Measurements from ENCODE around the gene GOLGA1.
A peak's percentile ranks its signal among the peaks of the same experiment; 100 is the strongest.
"Not testable (repeated sequence)": the region's sequence is repeated elsewhere in the genome, so short reads cannot be mapped to it uniquely, and the experiment has no call there.

The GOLGA1 gene

DNA sequence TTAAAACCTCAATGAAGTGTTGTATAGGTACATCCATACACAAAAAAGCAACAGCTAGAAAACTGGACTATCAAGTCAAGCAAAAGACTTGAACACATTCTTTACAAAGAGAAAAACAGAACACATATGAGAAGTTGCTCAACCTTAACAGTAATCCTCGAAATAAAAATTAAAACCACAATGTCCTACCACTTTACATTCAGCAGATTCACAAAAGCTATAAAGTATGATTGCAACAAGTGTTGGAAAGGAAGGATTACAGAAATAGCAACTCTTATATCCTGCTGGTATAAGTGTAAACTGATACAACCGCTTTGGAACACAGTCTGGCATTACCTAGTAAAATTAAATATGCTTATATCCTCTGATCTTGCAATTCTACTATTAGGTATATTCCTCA is 28.5 kb upstream of the GOLGA1 start:
- H3K27ac Mint-ChIP-seq, result no peak overlapping the region
- no peak overlapping the region for H3K4me3 Mint-ChIP-seq
- H3K27me3 Mint-ChIP-seq (ENCODE audit: low read depth, poor library complexity), result no peaks in the 10 kb centered on the region
- DNase-seq, result no peak
- TF ChIP-seq, protein P1, sequence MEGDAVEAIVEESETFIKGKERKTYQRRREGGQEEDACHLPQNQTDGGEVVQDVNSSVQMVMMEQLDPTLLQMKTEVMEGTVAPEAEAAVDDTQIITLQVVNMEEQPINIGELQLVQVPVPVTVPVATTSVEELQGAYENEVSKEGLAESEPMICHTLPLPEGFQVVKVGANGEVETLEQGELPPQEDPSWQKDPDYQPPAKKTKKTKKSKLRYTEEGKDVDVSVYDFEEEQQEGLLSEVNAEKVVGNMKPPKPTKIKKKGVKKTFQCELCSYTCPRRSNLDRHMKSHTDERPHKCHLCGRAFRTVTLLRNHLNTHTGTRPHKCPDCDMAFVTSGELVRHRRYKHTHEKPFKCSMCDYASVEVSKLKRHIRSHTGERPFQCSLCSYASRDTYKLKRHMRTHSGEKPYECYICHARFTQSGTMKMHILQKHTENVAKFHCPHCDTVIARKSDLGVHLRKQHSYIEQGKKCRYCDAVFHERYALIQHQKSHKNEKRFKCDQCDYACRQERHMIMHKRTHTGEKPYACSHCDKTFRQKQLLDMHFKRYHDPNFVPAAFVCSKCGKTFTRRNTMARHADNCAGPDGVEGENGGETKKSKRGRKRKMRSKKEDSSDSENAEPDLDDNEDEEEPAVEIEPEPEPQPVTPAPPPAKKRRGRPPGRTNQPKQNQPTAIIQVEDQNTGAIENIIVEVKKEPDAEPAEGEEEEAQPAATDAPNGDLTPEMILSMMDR (IDR thresholded peaks at IDR 0.05), result no peak
- H3K36me3 Mint-ChIP-seq (ENCODE audit: low read depth), result peaks cover 54% of the 10 kb centered on the region
- H3K9me3 Mint-ChIP-seq, result no peaks in the 10 kb centered on the region
- H3K4me1 Mint-ChIP-seq, result no peaks in the 10 kb centered on the region

DNA sequence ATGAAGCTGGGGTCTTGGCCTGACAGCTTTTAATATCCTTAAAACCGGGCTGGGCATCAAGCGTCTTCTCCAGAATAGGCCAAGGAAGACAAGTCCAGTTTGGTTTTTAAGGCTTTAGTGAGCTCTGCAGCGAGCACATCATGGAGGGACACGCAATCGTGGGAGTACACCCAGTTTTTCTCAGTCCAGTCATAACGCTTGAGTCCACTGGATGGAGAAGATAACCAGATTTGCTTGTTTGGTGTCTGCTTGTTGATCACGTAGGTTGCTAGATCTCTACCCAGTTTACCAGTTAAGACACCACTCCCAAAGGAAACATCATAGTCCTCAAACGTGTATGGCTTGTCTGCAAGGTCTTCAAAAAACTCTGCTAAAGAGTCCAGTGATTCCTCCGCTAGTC is 27.4 kb upstream of the GOLGA1 start:
- Mint-ChIP-seq H3K27me3 (ENCODE audit: low read depth, poor library complexity) (no peaks in the 10 kb centered on the region), H3K27ac (no peak overlapping the region), H3K4me1 (no peaks in the 10 kb centered on the region), H3K4me3 (no peak overlapping the region), H3K36me3 (ENCODE audit: low read depth) (peaks cover 43% of the 10 kb centered on the region), H3K9me3 (no peaks in the 10 kb centered on the region)
- TF ChIP-seq, protein P1 (IDR thresholded peaks at IDR 0.05), result no peak
- DNase-seq, result no peak

GRCh38 chr9:124965775-124966568 is 25.1 kb upstream of the GOLGA1 start:
- not testable (repeated sequence) for H3K9me3 Mint-ChIP-seq; H3K27me3 Mint-ChIP-seq (ENCODE audit: low read depth, poor library complexity); DNase-seq; H3K4me3 Mint-ChIP-seq; H3K4me1 Mint-ChIP-seq; H3K27ac Mint-ChIP-seq
- peaks cover 30% of the 10 kb centered on the region for H3K36me3 Mint-ChIP-seq (ENCODE audit: low read depth)

GRCh38 chr9:124964604-124965003 is 23.7 kb upstream of the GOLGA1 start:
- TF ChIP-seq, protein P1 (IDR thresholded peaks at IDR 0.05), result no peak
- H3K27me3 Mint-ChIP-seq (ENCODE audit: low read depth, poor library complexity), result no peaks in the 10 kb centered on the region
- peak overlapping the region; percentile 43 for H3K27ac Mint-ChIP-seq
- H3K4me1 Mint-ChIP-seq, result no peaks in the 10 kb centered on the region
- no peaks in the 10 kb centered on the region for H3K9me3 Mint-ChIP-seq
- H3K36me3 Mint-ChIP-seq (ENCODE audit: low read depth), result peaks cover 29% of the 10 kb centered on the region
- no peak overlapping the region for H3K4me3 Mint-ChIP-seq
- no peak for DNase-seq

- no peaks in the 10 kb centered on the region for H3K9me3 Mint-ChIP-seq
- no peak overlapping the region for H3K4me3 Mint-ChIP-seq
- H3K27ac Mint-ChIP-seq, result no peak overlapping the region
- H3K36me3 Mint-ChIP-seq (ENCODE audit: low read depth), result peaks cover 29% of the 10 kb centered on the region
- TF ChIP-seq, protein P1 (IDR thresholded peaks at IDR 0.05), result no peak
- H3K4me1 Mint-ChIP-seq, result no peaks in the 10 kb centered on the region
- no peaks in the 10 kb centered on the region for H3K27me3 Mint-ChIP-seq (ENCODE audit: low read depth, poor library complexity)
- DNase-seq, result no peak
Measured at GRCh38 chr9:124964056-124964455, 23.2 kb upstream of the GOLGA1 start.

- no peak for DNase-seq
- Mint-ChIP-seq H3K27me3 (ENCODE audit: low read depth, poor library complexity) (no peaks in the 10 kb centered on the region), H3K36me3 (ENCODE audit: low read depth) (peaks cover 21% of the 10 kb centered on the region)
Measured at GRCh38 chr9:124960409-124960752, 19.5 kb upstream of the GOLGA1 start.

DNA sequence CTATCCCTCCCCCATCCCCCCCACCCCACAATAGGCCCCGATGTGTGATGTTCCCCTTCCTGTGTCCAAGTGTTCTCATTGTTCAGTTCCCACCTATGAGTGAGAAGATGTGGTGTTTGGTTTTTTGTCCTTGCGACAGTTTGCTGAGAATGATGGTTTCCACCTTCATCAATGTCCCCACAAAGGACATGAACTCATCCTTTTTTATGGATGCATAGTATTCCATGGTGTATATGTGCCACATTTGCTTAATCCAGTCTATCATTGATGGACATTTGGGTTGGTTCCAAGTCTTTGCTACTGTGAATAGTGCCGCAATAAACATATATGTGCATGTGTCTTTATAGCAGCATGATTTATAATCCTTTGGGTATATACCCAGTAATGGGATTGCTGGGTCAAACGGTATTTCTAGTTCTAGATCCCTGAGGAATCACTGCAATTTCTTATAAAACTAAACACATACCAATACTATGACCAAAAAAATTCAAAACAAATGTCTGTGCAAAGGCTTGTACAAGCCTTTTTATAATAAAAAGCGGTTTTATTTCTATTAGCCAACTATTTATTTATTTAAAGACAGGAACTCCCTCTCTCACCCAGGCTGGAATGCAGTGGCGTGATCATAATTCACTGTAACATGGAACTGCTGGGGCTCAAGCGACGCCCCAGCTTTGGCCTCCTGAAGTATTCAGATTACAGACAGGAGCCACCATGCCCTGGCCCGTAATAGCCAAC is 19.0 kb upstream of the GOLGA1 start:
- not testable (repeated sequence) for H3K9me3 Mint-ChIP-seq; H3K4me1 Mint-ChIP-seq; H3K27me3 Mint-ChIP-seq (ENCODE audit: low read depth, poor library complexity); DNase-seq; H3K27ac Mint-ChIP-seq; H3K4me3 Mint-ChIP-seq
- peaks cover 21% of the 10 kb centered on the region for H3K36me3 Mint-ChIP-seq (ENCODE audit: low read depth)

More at GRCh38 chr9:124960409-124960752, 19.5 kb upstream of the GOLGA1 start:
- Mint-ChIP-seq H3K4me1 (no peaks in the 10 kb centered on the region), H3K9me3 (no peaks in the 10 kb centered on the region), H3K27ac (no peak overlapping the region), H3K4me3 (no peak overlapping the region)
- TF ChIP-seq, protein P1 (IDR thresholded peaks at IDR 0.05), result no peak
